HepG2 (cell line): ENCODE results near the gene ETV6.

Source experiments
- CHD2 ChIP-seq: IDR thresholded peaks from 2 replicates; pipeline ENCODE4 v1.6.1; 2011; ENCODE audit warnings: low read depth, low read length, improper control_type of control experiment
- HOXA7 ChIP-seq: sonication (generic); formaldehyde crosslinking; IDR thresholded peaks from 2 replicates; pipeline ENCODE4 v1.8.1; 2022; ENCODE audit warnings: mild to moderate bottlenecking, missing genetic modification reagents, moderate library complexity
- RAD21 ChIP-seq: fragments of 450-650 bp; formaldehyde crosslinking; IDR thresholded peaks from 2 replicates; pipeline ENCODE4 v1.5.0; 2020; ENCODE audit warnings: mild to moderate bottlenecking
- SP2 ChIP-seq: sonication (generic); formaldehyde crosslinking; IDR thresholded peaks from 2 replicates; pipeline ENCODE4 v1.5.1; 2020; ENCODE audit warnings: mild to moderate bottlenecking, missing genetic modification reagents
- ZNF251 ChIP-seq: sonication (generic); formaldehyde crosslinking; IDR thresholded peaks from 2 replicates; pipeline ENCODE4 v1.9.0; 2021; ENCODE audit warnings: mild to moderate bottlenecking, missing genetic modification reagents
- ZNF335 ChIP-seq: sonication (generic); formaldehyde crosslinking; IDR thresholded peaks from 2 replicates; pipeline ENCODE4 v1.4.0; 2020; ENCODE audit warnings: missing genetic modification reagents
- ZNF577 ChIP-seq: sonication (generic); formaldehyde crosslinking; IDR thresholded peaks from 2 replicates; pipeline ENCODE4 v1.4.0; 2020; ENCODE audit warnings: mild to moderate bottlenecking, low read depth, missing genetic modification reagents, borderline replicate concordance
- TF ChIP-seq, protein P1 (sequence below): sonication (generic); formaldehyde crosslinking; IDR thresholded peaks from 2 replicates; pipeline ENCODE4 v1.5.1; 2020; ENCODE audit warnings: mild to moderate bottlenecking, missing genetic modification reagents
- TF ChIP-seq, protein P2 (sequence below): sonication (generic); formaldehyde crosslinking; IDR thresholded peaks from 2 replicates; pipeline ENCODE4 v1.5.1; 2020; ENCODE audit warnings: mild to moderate bottlenecking, missing genetic modification reagents, moderate library complexity
- TF ChIP-seq, protein P3 (sequence below): sonication (generic); formaldehyde crosslinking; IDR thresholded peaks from 2 replicates; pipeline ENCODE4 v1.4.0; 2020; ENCODE audit warnings: missing genetic modification reagents
- TF ChIP-seq, protein P4 (sequence below): sonication (generic); formaldehyde crosslinking; conservative IDR thresholded peaks from 2 replicates; pipeline ENCODE4 v1.4.0; 2020; ENCODE audit warnings: missing genetic modification reagents

DNA sequence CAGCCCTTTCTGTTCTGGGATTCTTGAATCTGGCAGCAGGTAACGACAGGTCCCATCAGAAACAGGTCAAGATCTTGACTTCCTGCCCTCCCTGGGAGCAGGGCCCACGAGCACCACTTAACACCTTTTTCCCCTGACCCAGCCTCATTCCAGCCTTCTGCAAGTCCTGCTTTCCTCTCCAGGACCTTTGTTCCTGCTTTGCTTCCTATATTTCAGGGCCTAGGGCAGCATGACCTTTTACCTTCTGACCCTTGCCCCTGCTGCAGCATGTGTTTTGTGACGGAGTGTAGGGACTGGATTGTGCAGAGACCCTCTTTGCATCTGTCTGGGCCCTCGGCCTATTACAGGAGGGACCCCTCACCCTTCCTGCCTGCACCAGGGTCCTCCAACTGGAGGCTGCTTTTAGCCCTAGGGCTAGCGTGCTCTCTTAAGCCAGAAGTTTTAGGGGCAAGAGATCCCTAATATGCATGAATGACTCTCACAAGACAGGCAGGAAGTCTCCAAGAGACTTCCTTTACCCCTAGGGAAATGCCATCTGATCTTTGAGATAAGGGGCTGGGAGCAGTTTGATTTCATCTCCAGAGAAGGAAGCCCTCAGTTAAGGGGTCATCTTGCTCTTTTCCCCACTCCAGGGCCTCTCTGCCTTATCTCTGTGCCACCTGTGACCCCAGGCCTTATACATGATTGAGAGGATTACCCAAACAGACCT is 211.8 kb downstream of the ETV6 start:
- no peak for TF ChIP-seq SP2 (CRISPR knock-in tag)
- TF ChIP-seq ZNF577: no peak
- TF ChIP-seq, protein P1, sequence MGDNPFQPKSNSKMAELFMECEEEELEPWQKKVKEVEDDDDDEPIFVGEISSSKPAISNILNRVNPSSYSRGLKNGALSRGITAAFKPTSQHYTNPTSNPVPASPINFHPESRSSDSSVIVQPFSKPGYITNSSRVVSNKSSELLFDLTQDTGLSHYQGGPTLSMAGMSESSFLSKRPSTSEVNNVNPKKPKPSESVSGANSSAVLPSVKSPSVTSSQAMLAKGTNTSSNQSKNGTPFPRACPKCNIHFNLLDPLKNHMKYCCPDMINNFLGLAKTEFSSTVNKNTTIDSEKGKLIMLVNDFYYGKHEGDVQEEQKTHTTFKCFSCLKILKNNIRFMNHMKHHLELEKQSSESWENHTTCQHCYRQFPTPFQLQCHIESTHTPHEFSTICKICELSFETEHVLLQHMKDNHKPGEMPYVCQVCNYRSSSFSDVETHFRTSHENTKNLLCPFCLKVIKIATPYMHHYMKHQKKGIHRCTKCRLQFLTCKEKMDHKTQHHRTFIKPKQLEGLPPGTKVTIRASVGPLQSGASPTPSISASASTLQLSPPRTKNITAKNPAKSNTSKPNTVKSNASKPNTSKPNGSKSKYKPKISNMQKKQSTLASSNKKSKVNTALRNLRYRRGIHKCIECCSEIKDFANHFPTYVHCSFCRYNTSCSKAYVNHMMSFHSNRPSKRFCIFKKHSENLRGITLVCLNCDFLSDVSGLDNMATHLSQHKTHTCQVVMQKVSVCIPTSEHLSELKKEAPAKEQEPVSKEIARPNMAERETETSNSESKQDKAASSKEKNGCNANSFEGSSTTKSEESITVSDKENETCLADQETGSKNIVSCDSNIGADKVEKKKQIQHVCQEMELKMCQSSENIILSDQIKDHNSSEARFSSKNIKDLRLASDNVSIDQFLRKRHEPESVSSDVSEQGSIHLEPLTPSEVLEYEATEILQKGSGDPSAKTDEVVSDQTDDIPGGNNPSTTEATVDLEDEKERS (CRISPR knock-in tag): no peak
- TF ChIP-seq ZNF335: no peak
- TF ChIP-seq, protein P2, sequence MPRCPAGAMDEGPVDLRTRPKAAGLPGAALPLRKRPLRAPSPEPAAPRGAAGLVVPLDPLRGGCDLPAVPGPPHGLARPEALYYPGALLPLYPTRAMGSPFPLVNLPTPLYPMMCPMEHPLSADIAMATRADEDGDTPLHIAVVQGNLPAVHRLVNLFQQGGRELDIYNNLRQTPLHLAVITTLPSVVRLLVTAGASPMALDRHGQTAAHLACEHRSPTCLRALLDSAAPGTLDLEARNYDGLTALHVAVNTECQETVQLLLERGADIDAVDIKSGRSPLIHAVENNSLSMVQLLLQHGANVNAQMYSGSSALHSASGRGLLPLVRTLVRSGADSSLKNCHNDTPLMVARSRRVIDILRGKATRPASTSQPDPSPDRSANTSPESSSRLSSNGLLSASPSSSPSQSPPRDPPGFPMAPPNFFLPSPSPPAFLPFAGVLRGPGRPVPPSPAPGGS (CRISPR knock-in tag): no peak
- TF ChIP-seq RAD21 (CRISPR knock-in tag): no peak
- TF ChIP-seq, protein P3, sequence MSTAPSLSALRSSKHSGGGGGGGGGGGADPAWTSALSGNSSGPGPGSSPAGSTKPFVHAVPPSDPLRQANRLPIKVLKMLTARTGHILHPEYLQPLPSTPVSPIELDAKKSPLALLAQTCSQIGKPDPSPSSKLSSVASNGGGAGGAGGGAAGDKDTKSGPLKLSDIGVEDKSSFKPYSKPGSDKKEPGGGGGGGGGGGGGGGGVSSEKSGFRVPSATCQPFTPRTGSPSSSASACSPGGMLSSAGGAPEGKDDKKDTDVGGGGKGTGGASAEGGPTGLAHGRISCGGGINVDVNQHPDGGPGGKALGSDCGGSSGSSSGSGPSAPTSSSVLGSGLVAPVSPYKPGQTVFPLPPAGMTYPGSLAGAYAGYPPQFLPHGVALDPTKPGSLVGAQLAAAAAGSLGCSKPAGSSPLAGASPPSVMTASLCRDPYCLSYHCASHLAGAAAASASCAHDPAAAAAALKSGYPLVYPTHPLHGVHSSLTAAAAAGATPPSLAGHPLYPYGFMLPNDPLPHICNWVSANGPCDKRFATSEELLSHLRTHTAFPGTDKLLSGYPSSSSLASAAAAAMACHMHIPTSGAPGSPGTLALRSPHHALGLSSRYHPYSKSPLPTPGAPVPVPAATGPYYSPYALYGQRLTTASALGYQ (CRISPR knock-in tag): no peak
- TF ChIP-seq ZNF251: no peak
- no peak for TF ChIP-seq HOXA7 (CRISPR knock-in tag)
- no peak for TF ChIP-seq CHD2
- TF ChIP-seq, protein P4, sequence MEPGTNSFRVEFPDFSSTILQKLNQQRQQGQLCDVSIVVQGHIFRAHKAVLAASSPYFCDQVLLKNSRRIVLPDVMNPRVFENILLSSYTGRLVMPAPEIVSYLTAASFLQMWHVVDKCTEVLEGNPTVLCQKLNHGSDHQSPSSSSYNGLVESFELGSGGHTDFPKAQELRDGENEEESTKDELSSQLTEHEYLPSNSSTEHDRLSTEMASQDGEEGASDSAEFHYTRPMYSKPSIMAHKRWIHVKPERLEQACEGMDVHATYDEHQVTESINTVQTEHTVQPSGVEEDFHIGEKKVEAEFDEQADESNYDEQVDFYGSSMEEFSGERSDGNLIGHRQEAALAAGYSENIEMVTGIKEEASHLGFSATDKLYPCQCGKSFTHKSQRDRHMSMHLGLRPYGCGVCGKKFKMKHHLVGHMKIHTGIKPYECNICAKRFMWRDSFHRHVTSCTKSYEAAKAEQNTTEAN (CRISPR knock-in tag): no peak
